Stimulated activated CD4-positive, alpha-beta T cell treated with anti-CD3 and anti-CD28 coated beads, Interleukin-15, amount 100 ng/mL, for 48 hours (primary cell): ENCODE data around the gene DHRSX.
"Not testable (repeated sequence)": the region's sequence is repeated elsewhere in the genome, so short reads cannot be mapped to it uniquely, and the experiment has no call there.

Experiments
- DNase-seq, 2 donors: peaks; one replicate each; pipeline ENCODE4 v3.0.0-alpha.2; 2020; ENCODE audit warnings: low read depth in 2 of 2

DHRSX gene

GRCh38 chrX:2456091-2456490 is 44.7 kb downstream of the DHRSX start:
- DNase-seq, result not testable (repeated sequence)

GRCh38 chrX:2454620-2455019 is 46.2 kb downstream of the DHRSX start:
- not testable (repeated sequence) for DNase-seq

GRCh38 chrX:2452799-2453198 is 48.0 kb downstream of the DHRSX start:
- no peak for DNase-seq

- no peak for DNase-seq
Measured at GRCh38 chrX:2452317-2452784, 48.4 kb downstream of the DHRSX start.

- no peak for DNase-seq
Measured at GRCh38 chrX:2451501-2452316, 49.1 kb downstream of the DHRSX start.

GRCh38 chrX:2450681-2451080 is 50.1 kb downstream of the DHRSX start:
- DNase-seq, result no peak

- no peak for DNase-seq
Measured at GRCh38 chrX:2449135-2449886, 51.5 kb downstream of the DHRSX start.

GRCh38 chrX:2447484-2447883 is 53.3 kb downstream of the DHRSX start:
- DNase-seq, result no peak

GRCh38 chrX:2446815-2447214 is 54.0 kb downstream of the DHRSX start:
- DNase-seq, result no peak

GRCh38 chrX:2445662-2446623 is 54.8 kb downstream of the DHRSX start:
- DNase-seq, result no peak

GRCh38 chrX:2442694-2443093 is 58.1 kb downstream of the DHRSX start:
- DNase-seq, result no peak

GRCh38 chrX:2441466-2441865 is 59.3 kb downstream of the DHRSX start:
- no peak for DNase-seq

- DNase-seq, result no peak
Measured at GRCh38 chrX:2439613-2440012, 61.2 kb downstream of the DHRSX start.

- no peak for DNase-seq
Measured at GRCh38 chrX:2435465-2435864, 65.3 kb downstream of the DHRSX start.

GRCh38 chrX:2434270-2435163 is 66.3 kb downstream of the DHRSX start:
- DNase-seq, result no peak

GRCh38 chrX:2432298-2432863 is 68.4 kb downstream of the DHRSX start:
- DNase-seq, result no peak

- no peak for DNase-seq
Measured at GRCh38 chrX:2430265-2430825, 70.4 kb downstream of the DHRSX start.

- DNase-seq, result no peak
Measured at GRCh38 chrX:2427737-2428136, 73.0 kb downstream of the DHRSX start.

GRCh38 chrX:2427147-2427546 is 73.6 kb downstream of the DHRSX start:
- DNase-seq, result no peak

GRCh38 chrX:2426289-2426882 is 74.4 kb downstream of the DHRSX start:
- DNase-seq, result no peak
